ENCODE data around the gene UBB.

Gene UBB

GRCh38 chr17:16430650-16431049 lies 49.8 kb downstream of the UBB start:
- Histone ChIP-seq H3K79me2 (ENCODE audit: insufficient read depth, low read length) (no peaks in the 10 kb centered on the region), H3K9me3 (ENCODE audit: insufficient read depth, low read length, severe bottlenecking) (no peaks in the 10 kb centered on the region), H3K4me3 (ENCODE audit: low read depth in 1 of 2, low read length in 2 of 2) (no peak overlapping the region), H3K4me2 (ENCODE audit: insufficient read depth, low read length) (no peak overlapping the region), H2AFZ (ENCODE audit: low read depth, low read length) (no peak overlapping the region), H4K20me1 (ENCODE audit: insufficient read depth, low read length) (peaks cover 2% of the 10 kb centered on the region; the same call in 1 of the 2 replicates), H3K27me3 (ENCODE audit: insufficient read depth, low read length, poor library complexity) (no peaks in the 10 kb centered on the region), H3K27ac (ENCODE audit: low read length) (no peak overlapping the region), H3K4me1 (ENCODE audit: insufficient read depth, low read length) (no peaks in the 10 kb centered on the region), H3K36me3 (ENCODE audit: insufficient read depth, low read length) (peaks cover 42% of the 10 kb centered on the region), H3K9ac (ENCODE audit: low read depth, low read length) (no peak overlapping the region)
- no peak for DNase-seq
- ATAC-seq (ENCODE audit: insufficient read depth, low read depth), result no peak
- TF ChIP-seq CTCF (IDR thresholded peaks at IDR 0.05; ENCODE audit: borderline replicate concordance, extremely low read depth, low read length, poor library complexity, severe bottlenecking) (no peak), EZH2 (IDR thresholded peaks at IDR 0.05; ENCODE audit: borderline replicate concordance, low read depth, low read length, severe bottlenecking) (no peak)

- H3K9me3 ChIP-seq (ENCODE audit: insufficient read depth, low read length, severe bottlenecking), result no peaks in the 10 kb centered on the region
- no peaks in the 10 kb centered on the region for H4K20me1 ChIP-seq (ENCODE audit: insufficient read depth, low read length)
- H3K4me1 ChIP-seq (ENCODE audit: insufficient read depth, low read length), result no peaks in the 10 kb centered on the region
- no peak overlapping the region for H3K9ac ChIP-seq (ENCODE audit: low read depth, low read length)
- no peaks in the 10 kb centered on the region for H3K79me2 ChIP-seq (ENCODE audit: insufficient read depth, low read length)
- no peak overlapping the region for H3K4me3 ChIP-seq (ENCODE audit: low read depth in 1 of 2, low read length in 2 of 2)
- peaks cover 28% of the 10 kb centered on the region for H3K36me3 ChIP-seq (ENCODE audit: insufficient read depth, low read length)
- TF ChIP-seq CTCF (IDR thresholded peaks at IDR 0.05; ENCODE audit: borderline replicate concordance, extremely low read depth, low read length, poor library complexity, severe bottlenecking) (no peak), EZH2 (IDR thresholded peaks at IDR 0.05; ENCODE audit: borderline replicate concordance, low read depth, low read length, severe bottlenecking) (no peak)
- H3K4me2 ChIP-seq (ENCODE audit: insufficient read depth, low read length), result no peak overlapping the region
- H2AFZ ChIP-seq (ENCODE audit: low read depth, low read length), result no peak overlapping the region
- H3K27ac ChIP-seq (ENCODE audit: low read length), result no peak overlapping the region
- no peak for DNase-seq
- ATAC-seq (ENCODE audit: insufficient read depth, low read depth), result no peak
- H3K27me3 ChIP-seq (ENCODE audit: insufficient read depth, low read length, poor library complexity), result no peaks in the 10 kb centered on the region
Observed at GRCh38 chr17:16432017-16432416, 51.1 kb downstream of the UBB start.
